Measurements from ENCODE around the gene TNFAIP3. TPM values are rescaled to one million over a fixed set of nuclear protein-coding genes. Genes with fewer than 3 reads are reported as not detected.

Gene TNFAIP3
- total and polyA plus RNA-seq, 2 donors (not counting 1 experiment from before 2014, with no cell fraction given) = 86.2 to 92.0 TPM

- H3K4me1 ChIP-seq (ENCODE audit: control insufficient read depth in 2 of 2, insufficient read depth in 2 of 2, low read length in 2 of 2) = no peaks in the 10 kb centered on the region
- POLR2A ChIA-PET = no interaction called here
- no peak overlapping the region for H3K4me2 ChIP-seq (replicated peaks; ENCODE audit: low read depth, low read length, poor library complexity, severe bottlenecking)
Measured at GRCh38 chr6:137830511-137830911, 36.5 kb upstream of the TNFAIP3 start.

GRCh38 chr6:137832110-137832509, 34.9 kb upstream of the TNFAIP3 start:
- Histone ChIP-seq H3K9me3 (ENCODE audit: control extremely low read depth in 1 of 3, control insufficient read depth in 2 of 3, insufficient read depth in 1 of 3, low read length in 2 of 3) (peaks cover 2 to 13% (median 13%) of the 10 kb centered on the region in 3 donors), H2AFZ (ENCODE audit: insufficient read depth, low read depth, low read length, poor library complexity, severe bottlenecking) (no peak overlapping the region), H3K9ac (ENCODE audit: low read length) (no peak overlapping the region), H3K27me3 (replicated peaks in 1 of 4; ENCODE audit: control extremely low read depth in 1 of 4, control insufficient read depth in 3 of 4, insufficient read depth in 4 of 4, low read length in 3 of 4) (no peaks in the 10 kb centered on the region), H3K4me2 (replicated peaks; ENCODE audit: low read depth, low read length, poor library complexity, severe bottlenecking) (no peak overlapping the region), H3K4me1 (ENCODE audit: control insufficient read depth in 2 of 2, insufficient read depth in 2 of 2, low read length in 2 of 2) (no peaks in the 10 kb centered on the region), H3K79me2 (ENCODE audit: control insufficient read depth, insufficient read depth, low read length) (no peaks in the 10 kb centered on the region), H3K4me3 (ENCODE audit: control extremely low read depth in 1 of 5, extremely low read depth in 1 of 5, insufficient read depth in 1 of 5, low read depth in 2 of 5, low read length in 4 of 5) (no peak overlapping the region), H3K36me3 (replicated peaks in 1 of 2; ENCODE audit: control extremely low read depth in 1 of 2, control insufficient read depth in 1 of 2, extremely low read depth in 1 of 2, insufficient read depth in 2 of 2, low read length in 1 of 2) (no peaks in the 10 kb centered on the region), H4K20me1 (ENCODE audit: control insufficient read depth, insufficient read depth, low read length, poor library complexity, severe bottlenecking) (no peaks in the 10 kb centered on the region), H3K27ac (ENCODE audit: low read length in 2 of 2) (no peak overlapping the region)
- no peak for ATAC-seq (ENCODE audit: low read depth)
- intact Hi-C loops (cut with micrococcal nuclease) = no loop called here
- no peak overlapping the region for H3K4me3 Mint-ChIP-seq
- H3K9me3 Mint-ChIP-seq (ENCODE audit: insufficient read depth) = peaks cover 2% of the 10 kb centered on the region
- ChIA-PET CTCF (no interaction called here), POLR2A (interaction anchor here (0.6 kb wide), 1 partner anchor 36 kb away, joined by 4 read pairs; no protein-coding TSS in a partner anchor)
- no peak for DNase-seq
- peaks cover 13% of the 10 kb centered on the region for H3K4me1 Mint-ChIP-seq
- H3K27ac Mint-ChIP-seq = no peak overlapping the region
- no peaks in the 10 kb centered on the region for H3K27me3 Mint-ChIP-seq
- TF ChIP-seq EZH2 (IDR thresholded peaks at IDR 0.05; ENCODE audit: borderline replicate concordance, insufficient read depth, low read depth, low read length, poor library complexity, severe bottlenecking) (no peak), CTCF (IDR thresholded peaks at IDR 0.05) (no peak)
- no CpG with 5 or more reads among the region's 3 CpGs for WGBS (ENCODE audit: insufficient coverage)

More at GRCh38 chr6:137830511-137830911, 36.5 kb upstream of the TNFAIP3 start:
- Histone ChIP-seq H2AFZ (ENCODE audit: insufficient read depth, low read depth, low read length, poor library complexity, severe bottlenecking) (no peak overlapping the region), H3K9ac (ENCODE audit: low read length) (no peak overlapping the region), H3K36me3 (replicated peaks in 1 of 2; ENCODE audit: control extremely low read depth in 1 of 2, control insufficient read depth in 1 of 2, extremely low read depth in 1 of 2, insufficient read depth in 2 of 2, low read length in 1 of 2) (no peaks in the 10 kb centered on the region), H3K27me3 (replicated peaks in 1 of 4; ENCODE audit: control extremely low read depth in 1 of 4, control insufficient read depth in 3 of 4, insufficient read depth in 4 of 4, low read length in 3 of 4) (no peaks in the 10 kb centered on the region), H3K4me3 (ENCODE audit: control extremely low read depth in 1 of 5, extremely low read depth in 1 of 5, insufficient read depth in 1 of 5, low read depth in 2 of 5, low read length in 4 of 5) (no peak overlapping the region), H3K27ac (ENCODE audit: low read length in 2 of 2) (no peak overlapping the region), H3K79me2 (ENCODE audit: control insufficient read depth, insufficient read depth, low read length) (no peaks in the 10 kb centered on the region), H3K9me3 (ENCODE audit: control extremely low read depth in 1 of 3, control insufficient read depth in 2 of 3, insufficient read depth in 1 of 3, low read length in 2 of 3) (peaks cover 2 to 13% (median 13%) of the 10 kb centered on the region in 3 donors), H4K20me1 (ENCODE audit: control insufficient read depth, insufficient read depth, low read length, poor library complexity, severe bottlenecking) (no peaks in the 10 kb centered on the region)
- CTCF ChIA-PET = no interaction called here
- no peak for ATAC-seq (ENCODE audit: low read depth)
- peaks cover 2% of the 10 kb centered on the region for H3K9me3 Mint-ChIP-seq (ENCODE audit: insufficient read depth)
- no peak overlapping the region for H3K27ac Mint-ChIP-seq
- TF ChIP-seq CTCF (IDR thresholded peaks at IDR 0.05) (no peak), EZH2 (IDR thresholded peaks at IDR 0.05; ENCODE audit: borderline replicate concordance, insufficient read depth, low read depth, low read length, poor library complexity, severe bottlenecking) (no peak)
- H3K4me3 Mint-ChIP-seq = no peak overlapping the region
- H3K4me1 Mint-ChIP-seq = peaks cover 13% of the 10 kb centered on the region
- no peaks in the 10 kb centered on the region for H3K27me3 Mint-ChIP-seq
- intact Hi-C loops (cut with micrococcal nuclease) = no loop called here
- DNase-seq = no peak
